GM18526 (cell line): ENCODE measurements around the gene NOP9.

Experiments
- POLR2A ChIP-seq: IDR thresholded peaks from 3 replicates; pipeline ENCODE4 v1.6.1; 2011; ENCODE audit not compliant: insufficient read length; ENCODE audit errors: extremely low read depth

The NOP9 gene

GRCh38 chr14:24271134-24271833 lies 28.4 kb upstream of the NOP9 start, which contains the start of gene RABGGTA:
Gene RABGGTA (minus strand): TSS chr14:24271597. CDS start chr14:24271115, 482 bp downstream.
- TF ChIP-seq POLR2A: peak; percentile 61

DNA sequence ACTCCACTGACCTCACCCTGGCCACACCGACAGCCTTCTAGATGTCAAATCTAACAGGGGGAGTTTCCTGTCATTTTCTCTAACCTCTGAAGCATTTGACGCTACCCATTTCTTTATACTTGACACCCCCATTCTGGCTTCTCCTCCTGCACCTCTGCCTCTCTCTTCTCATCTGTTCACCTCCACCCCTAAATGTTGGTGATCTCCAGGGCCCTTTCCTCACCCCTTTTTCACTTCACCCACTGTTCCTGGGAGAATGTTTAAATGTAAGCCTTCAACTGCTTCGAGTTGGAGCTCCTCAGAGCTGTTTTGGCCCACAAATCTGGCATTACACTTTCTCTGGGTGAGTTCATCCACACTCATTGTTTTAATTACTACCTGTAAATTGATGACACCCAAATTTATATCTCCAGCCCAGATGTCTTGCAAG lies 27.8 kb upstream of the NOP9 start:
- no peak for TF ChIP-seq POLR2A

- TF ChIP-seq POLR2A: no peak
These were observed 27.2 kb upstream of the NOP9 start for GRCh38 chr14:24272467-24272866.

DNA sequence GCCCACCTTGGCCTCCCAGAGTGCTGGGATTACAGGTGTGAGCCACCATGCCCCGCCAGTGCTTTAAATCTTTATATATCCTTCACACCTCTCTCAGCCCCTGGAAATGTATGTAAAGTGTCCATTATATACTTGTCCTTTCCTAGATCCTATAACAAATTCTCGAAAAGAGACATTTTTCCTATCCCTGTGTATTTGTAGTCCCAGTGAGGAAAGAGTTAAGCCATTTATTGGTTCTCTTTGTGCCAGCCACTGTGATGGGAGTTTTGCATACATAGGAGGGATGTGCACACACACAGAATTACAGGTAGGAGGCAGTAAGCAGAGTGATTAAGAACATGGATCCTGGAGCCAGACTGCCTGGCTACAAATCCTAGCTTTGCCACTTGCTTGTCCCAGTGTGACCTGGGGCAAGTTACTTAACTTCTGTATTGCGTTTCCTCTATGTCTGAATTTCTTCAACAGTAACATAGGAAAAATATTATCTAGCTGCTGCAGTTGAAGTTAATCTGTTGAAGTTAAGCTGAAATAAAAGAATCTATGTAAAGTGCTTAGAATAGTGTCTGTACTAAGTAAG lies 26.1 kb upstream of the NOP9 start:
- TF ChIP-seq POLR2A: no peak

- peak; percentile 20 for TF ChIP-seq POLR2A
These were observed 25.5 kb upstream of the NOP9 start for GRCh38 chr14:24274101-24274543.

DNA sequence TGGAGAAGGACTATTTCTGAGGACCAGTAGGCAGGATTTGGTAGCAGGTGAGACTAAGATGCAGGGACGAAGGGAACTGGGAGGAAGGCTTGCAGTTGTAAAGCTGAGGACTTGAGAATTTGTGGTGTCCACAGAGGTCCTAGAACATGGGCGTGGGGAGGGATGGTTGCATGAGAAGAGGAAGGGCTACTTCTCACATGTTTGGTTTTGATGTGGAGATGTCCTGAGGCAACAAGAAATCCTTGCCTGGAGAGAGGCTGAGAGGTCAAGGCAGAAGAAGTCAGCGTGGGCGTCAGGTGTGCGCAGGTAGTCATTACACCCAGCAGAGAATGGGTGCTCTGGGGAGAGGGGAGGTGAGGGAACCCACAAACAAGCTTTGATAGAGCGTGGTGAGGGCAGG lies 22.6 kb upstream of the NOP9 start:
- TF ChIP-seq POLR2A: no peak

DNA sequence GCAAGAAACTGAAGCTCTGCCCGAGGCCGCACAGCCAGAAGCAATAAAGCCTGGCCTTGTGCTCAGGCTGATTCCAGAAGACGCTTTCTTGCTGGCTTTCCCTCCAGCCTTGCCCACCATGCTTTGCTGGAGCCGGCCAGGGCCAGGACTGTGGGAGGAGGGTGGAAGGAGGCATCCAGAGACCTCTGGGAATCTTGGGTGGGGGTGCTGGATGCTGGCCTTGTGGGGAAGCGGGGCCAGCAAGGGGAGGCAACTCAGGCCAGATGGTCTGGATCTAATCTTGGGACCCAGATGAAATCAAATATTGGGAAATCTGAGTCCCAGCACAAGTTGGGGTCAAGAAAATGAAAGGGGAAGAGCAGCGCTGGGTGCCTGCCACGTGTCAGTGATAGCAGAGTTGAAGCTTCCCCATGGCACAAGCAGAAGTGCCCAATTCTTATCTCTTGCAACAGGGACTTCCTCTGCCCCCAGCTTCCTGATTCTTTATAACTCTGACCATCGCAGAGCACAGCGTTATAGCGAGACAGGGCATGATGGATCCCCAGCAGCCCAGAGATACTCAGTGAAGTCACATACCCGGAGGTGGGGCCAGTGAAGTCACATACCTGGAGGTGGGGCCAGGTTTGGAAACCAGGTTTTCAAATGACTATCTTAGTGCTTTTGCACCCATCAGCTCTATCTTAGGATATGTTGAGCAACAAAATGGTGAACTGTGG lies 21.9 kb upstream of the NOP9 start:
- TF ChIP-seq POLR2A: no peak

DNA sequence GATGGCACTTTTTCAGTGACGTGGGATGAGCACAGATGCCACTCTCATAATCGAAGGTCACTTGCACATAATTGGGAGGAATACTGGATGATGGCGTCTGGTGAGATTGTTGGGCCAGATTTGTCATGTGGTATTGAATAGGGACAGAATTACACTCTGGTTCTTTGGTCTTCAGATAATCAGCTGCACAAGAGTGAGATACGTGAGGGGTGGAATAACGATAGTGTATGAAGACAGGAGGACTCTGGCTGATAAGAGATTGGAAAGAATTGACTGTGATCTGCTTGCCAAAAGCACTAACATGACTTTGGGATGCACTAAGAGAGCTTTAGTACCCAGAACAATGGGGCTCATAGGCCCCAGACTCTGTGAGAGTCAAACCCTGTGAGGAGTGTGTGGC lies 21.2 kb upstream of the NOP9 start:
- TF ChIP-seq POLR2A: no peak

- TF ChIP-seq POLR2A: no peak
These were observed 20.1 kb upstream of the NOP9 start for GRCh38 chr14:24279301-24280186.

DNA sequence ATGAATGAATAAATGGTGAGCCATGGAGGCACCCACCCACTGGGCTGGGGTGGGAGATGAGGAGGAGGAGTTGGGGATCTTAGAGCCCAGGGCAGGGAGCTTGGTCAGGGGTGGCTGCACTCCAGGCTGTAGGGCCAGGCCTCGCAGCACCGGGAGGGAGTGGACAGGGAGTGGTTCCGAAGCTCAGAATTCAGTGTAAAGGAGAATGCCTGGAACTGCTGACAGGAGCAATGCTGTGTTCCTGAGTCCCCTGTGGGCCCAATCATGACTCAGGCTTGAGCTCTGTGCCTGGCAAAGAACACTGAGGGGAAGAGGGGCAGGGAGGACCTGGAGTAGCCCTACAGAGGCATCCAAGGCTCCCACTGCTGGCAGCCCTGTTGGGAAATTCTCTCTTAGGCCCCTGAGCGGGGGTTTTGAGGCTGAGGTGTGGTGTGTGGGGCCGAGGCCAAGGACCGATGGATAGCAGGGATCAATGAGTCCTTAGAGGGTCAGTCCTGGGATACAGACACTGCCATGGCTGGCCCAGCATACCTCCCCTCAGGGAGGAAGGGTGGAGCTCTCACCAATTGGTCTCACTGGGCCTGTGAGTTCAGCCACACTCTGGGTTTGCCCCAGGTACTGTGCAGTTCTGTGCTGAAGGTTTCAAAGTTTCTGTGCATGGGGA lies 18.7 kb upstream of the NOP9 start:
- TF ChIP-seq POLR2A: no peak

GRCh38 chr14:24281636-24282035 lies 18.0 kb upstream of the NOP9 start:
- no peak for TF ChIP-seq POLR2A

DNA sequence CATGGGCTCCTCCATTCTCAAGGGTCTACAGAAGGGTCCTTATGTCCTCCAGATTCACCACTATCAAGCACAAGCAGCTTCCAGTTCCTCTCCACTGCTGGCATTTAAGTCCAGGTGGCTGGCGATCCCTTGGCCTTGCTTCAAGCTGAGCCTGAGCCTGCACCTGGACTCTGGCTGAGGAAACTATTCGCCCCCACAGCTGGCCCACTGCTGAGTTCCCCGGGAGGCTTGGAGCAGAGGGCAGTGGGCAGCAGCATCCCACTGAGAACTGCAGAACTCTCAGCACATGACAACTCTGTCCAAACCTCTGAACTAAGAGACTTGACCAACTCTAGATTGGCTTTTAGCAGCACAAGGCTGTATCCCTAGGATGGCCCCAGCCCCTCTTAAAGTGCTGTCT lies 16.9 kb upstream of the NOP9 start:
- TF ChIP-seq POLR2A: no peak

DNA sequence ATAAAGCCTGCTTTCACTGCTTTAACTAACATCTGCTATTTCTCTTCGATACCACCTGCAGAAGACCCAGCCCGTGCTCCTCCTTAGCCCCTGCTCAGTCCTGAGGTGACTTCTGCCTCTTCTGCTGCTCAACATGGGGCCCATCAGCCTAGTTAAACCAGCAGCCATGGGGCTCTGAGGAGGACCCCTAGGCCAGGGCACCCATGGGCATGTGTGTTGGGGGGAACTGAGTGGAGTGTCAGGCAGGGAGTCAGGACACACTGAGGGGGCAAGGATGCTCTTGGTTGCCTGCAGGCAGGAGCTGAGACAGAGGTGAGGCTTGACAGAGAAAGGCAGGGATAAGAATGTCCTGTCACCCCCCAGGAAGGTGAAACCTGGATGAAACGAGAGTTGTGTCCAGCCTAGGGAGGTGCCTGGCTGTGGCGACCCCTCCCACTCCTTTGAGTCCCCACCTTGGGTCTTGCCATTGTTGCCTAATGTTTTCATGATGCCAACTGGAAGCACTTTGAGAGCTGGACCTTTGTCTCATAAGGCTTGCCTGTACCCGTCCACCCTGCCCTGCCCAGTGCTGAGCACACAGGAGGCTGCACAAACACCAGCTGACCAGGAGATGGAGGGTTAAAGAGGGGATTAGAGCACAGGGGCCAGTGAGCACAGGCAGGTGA lies 15.7 kb upstream of the NOP9 start:
- TF ChIP-seq POLR2A: no peak

DNA sequence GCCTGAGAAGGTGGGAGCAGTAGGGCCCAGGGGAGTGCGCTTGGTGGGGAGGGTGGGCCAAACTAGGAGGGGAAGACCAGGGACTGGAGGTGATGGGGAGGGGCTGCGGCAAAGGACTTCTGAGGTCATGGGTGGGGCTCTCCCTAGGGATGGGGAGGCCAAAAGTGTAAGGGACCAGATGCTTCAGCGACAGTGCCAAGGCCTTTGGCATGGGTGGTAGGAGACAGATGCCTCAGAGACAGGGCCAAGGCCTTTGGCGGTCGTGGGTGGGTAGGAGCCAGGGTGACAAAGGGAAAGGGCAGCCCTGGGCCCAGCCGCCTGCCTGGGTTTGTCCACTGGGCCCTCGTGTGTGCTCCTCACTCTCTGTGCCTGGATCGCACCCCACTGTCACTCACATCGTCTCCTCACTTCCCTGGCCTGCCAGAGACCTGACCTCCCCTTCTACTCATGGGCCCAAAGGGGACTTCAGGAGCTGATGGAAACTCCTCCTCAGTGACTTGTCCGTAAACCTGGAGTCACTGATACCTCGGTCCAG lies 15.1 kb upstream of the NOP9 start:
- TF ChIP-seq POLR2A: no peak

DNA sequence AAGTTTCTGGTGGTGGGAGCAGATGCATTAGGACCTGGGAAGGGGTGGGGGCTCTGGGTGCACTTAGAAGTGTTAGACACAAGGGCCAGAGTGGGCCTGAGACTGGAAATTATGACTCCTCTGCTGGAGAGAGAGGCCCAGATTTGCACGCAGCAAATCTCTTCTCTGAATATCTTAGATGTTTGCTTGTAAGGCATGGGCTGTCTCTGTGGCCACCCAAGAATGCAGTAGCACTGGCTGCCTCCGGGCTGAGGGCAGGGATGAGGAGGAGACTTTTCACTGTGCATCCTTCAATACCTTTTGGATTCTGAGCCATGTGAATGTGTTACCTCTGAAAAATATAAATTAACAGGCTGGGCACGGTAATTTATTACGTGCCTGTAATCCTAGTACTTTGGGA lies 14.3 kb upstream of the NOP9 start:
- no peak for TF ChIP-seq POLR2A
